Ishikawa (cell line): ENCODE measurements around the gene PHKA2.

Experiments used
- EP300 ChIP-seq: IDR thresholded peaks from 2 replicates; pipeline ENCODE4 v1.6.1; 2012; ENCODE audit warnings: borderline replicate concordance
- TEAD4 ChIP-seq: IDR thresholded peaks from 2 replicates; pipeline ENCODE4 v1.6.1; 2012

DNA sequence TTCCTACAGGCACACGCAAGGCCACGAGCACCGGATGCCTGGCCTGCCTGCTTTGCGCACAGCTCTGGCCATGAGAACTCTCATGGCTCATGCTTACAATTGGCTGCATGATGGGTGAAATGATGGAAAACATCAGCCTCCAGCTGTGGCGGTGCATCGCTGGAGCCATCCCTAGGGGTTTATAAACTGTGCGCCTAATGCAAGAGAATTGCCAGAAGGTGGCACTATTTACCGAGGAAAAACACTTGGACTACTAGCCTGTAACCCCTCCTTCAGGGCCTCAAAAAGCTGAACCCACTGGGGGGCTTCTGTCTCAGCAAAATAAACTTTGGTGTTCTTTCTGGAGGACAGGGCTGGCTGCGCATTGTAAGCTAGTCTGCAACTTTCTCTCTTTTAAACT lies 51.9 kb downstream of the PHKA2 start:
- no peak for TF ChIP-seq TEAD4
- no peak for TF ChIP-seq EP300
